MG63 (cell line): ENCODE measurements around the gene DOHH. TPM values are rescaled to one million over a fixed set of nuclear protein-coding genes. Genes with fewer than 3 reads are reported as not detected.

ENCODE experiments used
- DNase-seq: peaks from one replicate; pipeline ENCODE4 v3.0.0-alpha.2; 2020
- H3K27me3 ChIP-seq: fragments of 250-450 bp; sonication (Bioruptor Pico); 2 replicates; pipeline ENCODE4 v1.5.1; 2020; ENCODE audit warnings: mild to moderate bottlenecking, moderate library complexity
- H3K36me3 ChIP-seq: fragments of 250-450 bp; sonication (Bioruptor Pico); 2 replicates; pipeline ENCODE4 v1.5.1; 2020; ENCODE audit warnings: mild to moderate bottlenecking, moderate library complexity
- H3K4me3 ChIP-seq: fragments of 250-450 bp; sonication (Bioruptor Pico); 2 replicates; pipeline ENCODE4 v1.5.1; 2020; ENCODE audit warnings: mild to moderate bottlenecking, moderate library complexity
- H3K9me3 ChIP-seq: fragments of 250-450 bp; sonication (Bioruptor Pico); 2 replicates; pipeline ENCODE4 v1.5.1; 2020; ENCODE audit warnings: mild to moderate bottlenecking, moderate library complexity
- total RNA-seq: library from RNA; depleted of rRNA; stranded (reverse); fragments of >200 nt; shearing (Covaris generic); gene quantifications from 2 replicates; pipeline ENCODE4 v1.2.3, GENCODE V29; 2014; ENCODE audit warnings: low replicate concordance

The DOHH gene
- total RNA-seq, 1 experiment from 2014 or later = 34.5 TPM

- no peak overlapping the region for H3K4me3 ChIP-seq
- no peaks in the 10 kb centered on the region for H3K36me3 ChIP-seq
- H3K27me3 ChIP-seq = peaks cover 13% of the 10 kb centered on the region
- no peaks in the 10 kb centered on the region for H3K9me3 ChIP-seq
- no peak for DNase-seq
These were observed 21.2 kb downstream of the DOHH start for GRCh38 chr19:3479177-3479833.

GRCh38 chr19:3478409-3479176, 21.9 kb downstream of the DOHH start:
- Histone ChIP-seq H3K36me3 (no peaks in the 10 kb centered on the region), H3K4me3 (no peak overlapping the region), H3K9me3 (no peaks in the 10 kb centered on the region), H3K27me3 (peaks cover 10% of the 10 kb centered on the region)
- no peak for DNase-seq

DNA sequence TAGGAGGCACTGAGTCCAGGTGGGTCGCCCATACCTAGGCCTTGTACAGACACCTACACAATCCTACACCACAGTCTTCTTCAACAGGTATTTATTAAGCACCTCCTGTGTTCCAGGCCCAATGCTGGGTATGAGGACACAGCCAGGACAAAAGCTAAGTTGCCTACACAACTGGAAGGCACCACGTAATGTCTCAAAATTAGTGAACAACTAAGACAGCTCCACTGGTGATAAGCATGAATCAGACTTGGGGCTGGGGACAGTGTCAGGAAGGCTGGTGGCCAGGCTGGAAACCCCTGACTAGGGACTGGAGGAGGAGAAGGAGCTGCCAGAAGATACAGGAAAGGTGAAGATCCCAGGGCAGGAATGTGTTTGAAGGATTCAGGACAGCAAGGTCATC, 22.5 kb downstream of the DOHH start:
- Histone ChIP-seq H3K9me3 (no peaks in the 10 kb centered on the region), H3K27me3 (peaks cover 4% of the 10 kb centered on the region)
- no peak for DNase-seq

DNA sequence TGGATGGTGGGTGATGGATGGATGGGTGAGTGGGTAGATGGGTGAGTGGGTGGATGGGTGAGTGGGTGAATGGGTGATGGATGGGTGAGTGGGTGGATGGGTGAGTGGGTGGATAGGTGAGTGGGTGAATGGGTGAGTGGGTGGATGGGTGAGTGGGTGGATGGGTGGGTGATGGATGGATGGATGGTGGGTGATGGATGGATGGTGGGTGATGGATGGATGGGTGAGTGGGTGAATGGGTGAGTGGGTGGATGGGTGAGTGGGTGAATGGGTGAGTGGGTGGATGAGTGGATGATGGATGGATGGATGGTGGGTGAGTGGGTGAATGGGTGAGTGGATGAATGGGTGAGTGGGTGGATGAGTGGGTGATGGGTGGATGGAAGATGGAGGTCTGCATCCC, 23.0 kb downstream of the DOHH start:
- Histone ChIP-seq H3K27me3 (peaks cover 2% of the 10 kb centered on the region; the same call in 1 of the 2 replicates), H3K9me3 (no peaks in the 10 kb centered on the region), H3K36me3 (no peaks in the 10 kb centered on the region), H3K4me3 (no peak overlapping the region)
- DNase-seq = no peak

More for the DNA sequence above, 22.5 kb downstream of the DOHH start:
- Histone ChIP-seq H3K4me3 (no peak overlapping the region), H3K36me3 (no peaks in the 10 kb centered on the region)

DNA sequence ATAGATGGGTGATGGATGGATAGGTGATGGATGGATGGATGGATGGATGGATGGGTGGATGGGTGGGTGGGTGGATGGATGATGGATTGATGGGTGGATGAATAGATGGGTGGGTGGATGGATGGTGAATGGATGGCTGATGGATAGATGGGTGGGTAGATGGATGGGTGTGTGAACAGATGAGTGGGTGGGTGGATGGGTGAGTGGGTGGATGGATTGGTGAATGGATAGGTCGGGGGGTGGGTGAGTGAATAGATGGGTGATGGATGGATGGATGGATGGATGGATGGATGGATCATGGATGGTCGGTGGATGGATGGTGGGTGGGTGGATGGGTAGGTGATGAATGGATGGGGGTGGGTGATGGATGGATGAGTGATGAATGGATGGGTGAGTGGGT, 23.6 kb downstream of the DOHH start:
- Histone ChIP-seq H3K4me3 (no peak overlapping the region), H3K36me3 (no peaks in the 10 kb centered on the region), H3K9me3 (no peaks in the 10 kb centered on the region), H3K27me3 (no peaks in the 10 kb centered on the region)
- no peak for DNase-seq

DNA sequence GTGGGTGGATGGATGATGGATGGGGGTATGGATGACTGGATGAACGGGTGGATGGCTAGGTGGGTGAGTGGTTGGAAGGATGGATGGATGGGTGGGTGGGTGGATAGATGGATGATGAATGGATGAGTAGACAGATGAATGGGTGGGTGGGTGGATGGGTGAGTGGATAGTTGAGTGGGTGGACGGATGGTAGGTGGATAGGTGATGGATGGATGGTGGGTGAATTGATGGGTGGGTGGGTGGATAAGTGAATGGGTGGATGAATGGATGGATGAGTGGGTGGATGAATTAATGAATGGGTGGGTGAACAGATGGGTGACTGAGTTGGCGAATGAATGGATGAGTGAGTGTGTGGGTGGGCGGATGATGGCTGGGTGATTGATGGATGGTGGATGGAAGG, 25.0 kb downstream of the DOHH start:
- H3K27me3 ChIP-seq = no peaks in the 10 kb centered on the region
- no peak overlapping the region for H3K4me3 ChIP-seq
- no peaks in the 10 kb centered on the region for H3K36me3 ChIP-seq
- no peaks in the 10 kb centered on the region for H3K9me3 ChIP-seq
- DNase-seq = no peak

GRCh38 chr19:3474614-3475013, 25.9 kb downstream of the DOHH start:
- Histone ChIP-seq H3K27me3 (no peaks in the 10 kb centered on the region), H3K9me3 (no peaks in the 10 kb centered on the region), H3K4me3 (no peak overlapping the region), H3K36me3 (no peaks in the 10 kb centered on the region)
- no peak for DNase-seq

DNA sequence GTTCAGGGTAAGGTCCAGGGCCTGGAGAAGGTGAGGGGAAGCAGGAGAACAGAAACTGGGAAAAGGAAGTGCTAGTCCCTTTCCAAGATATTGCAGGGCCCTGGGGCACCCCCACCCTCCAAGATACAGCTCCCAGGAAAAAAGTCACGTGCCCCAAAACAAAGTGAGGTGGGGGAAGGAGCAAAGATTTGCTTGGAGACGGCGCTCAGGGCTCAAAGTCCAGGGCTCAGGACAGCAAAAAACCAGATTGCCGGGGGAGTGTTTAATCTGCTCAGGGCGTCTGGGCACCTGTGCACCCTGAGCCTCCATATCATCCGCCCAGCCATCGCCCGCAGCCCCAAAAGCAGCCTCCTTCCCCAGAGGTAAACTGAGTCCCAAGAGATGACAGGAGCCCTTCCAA, 26.5 kb downstream of the DOHH start:
- DNase-seq = no peak
- H3K9me3 ChIP-seq = no peaks in the 10 kb centered on the region
- no peaks in the 10 kb centered on the region for H3K27me3 ChIP-seq
- no peak overlapping the region for H3K4me3 ChIP-seq
- H3K36me3 ChIP-seq = no peaks in the 10 kb centered on the region

DNA sequence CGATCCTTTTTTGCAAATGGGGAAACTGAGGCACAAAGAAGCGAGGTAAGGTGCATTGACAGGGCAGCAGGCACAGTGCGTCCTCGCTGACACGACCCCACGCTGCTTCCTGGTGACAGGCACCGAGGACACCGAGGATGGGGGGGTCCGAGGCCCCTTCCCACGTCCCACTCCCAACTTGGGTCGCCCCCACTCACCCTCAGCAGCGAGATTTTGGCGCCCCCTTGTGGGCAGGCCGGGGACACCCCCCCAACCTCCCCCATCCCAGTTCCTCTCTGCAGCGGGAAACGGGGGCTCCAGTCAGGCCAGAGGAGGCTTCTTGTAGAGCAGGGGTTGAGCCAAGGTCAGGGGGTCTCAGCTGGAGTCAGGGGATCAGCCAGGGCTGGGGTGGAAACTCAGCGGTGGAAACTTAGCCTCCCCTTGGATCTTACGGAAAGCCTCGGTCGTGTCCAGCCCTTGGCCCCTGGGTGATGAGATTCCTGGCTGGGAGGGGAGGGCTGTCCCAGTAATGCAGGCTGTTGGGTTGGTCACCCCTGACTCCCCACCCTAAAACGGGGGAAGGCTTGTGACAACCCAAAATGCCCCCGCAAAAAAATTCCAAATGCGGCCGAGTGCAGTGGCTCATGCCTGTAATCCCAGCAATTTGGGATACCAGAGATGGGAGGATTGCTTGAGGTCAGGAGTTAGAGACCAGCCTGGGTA, 28.4 kb downstream of the DOHH start:
- DNase-seq = no peak
- H3K9me3 ChIP-seq = peaks cover 2% of the 10 kb centered on the region; the same call in 1 of the 2 replicates
- no peaks in the 10 kb centered on the region; the same call in 1 of the 2 replicates for H3K36me3 ChIP-seq
- no peak overlapping the region for H3K4me3 ChIP-seq
- no peaks in the 10 kb centered on the region for H3K27me3 ChIP-seq

DNA sequence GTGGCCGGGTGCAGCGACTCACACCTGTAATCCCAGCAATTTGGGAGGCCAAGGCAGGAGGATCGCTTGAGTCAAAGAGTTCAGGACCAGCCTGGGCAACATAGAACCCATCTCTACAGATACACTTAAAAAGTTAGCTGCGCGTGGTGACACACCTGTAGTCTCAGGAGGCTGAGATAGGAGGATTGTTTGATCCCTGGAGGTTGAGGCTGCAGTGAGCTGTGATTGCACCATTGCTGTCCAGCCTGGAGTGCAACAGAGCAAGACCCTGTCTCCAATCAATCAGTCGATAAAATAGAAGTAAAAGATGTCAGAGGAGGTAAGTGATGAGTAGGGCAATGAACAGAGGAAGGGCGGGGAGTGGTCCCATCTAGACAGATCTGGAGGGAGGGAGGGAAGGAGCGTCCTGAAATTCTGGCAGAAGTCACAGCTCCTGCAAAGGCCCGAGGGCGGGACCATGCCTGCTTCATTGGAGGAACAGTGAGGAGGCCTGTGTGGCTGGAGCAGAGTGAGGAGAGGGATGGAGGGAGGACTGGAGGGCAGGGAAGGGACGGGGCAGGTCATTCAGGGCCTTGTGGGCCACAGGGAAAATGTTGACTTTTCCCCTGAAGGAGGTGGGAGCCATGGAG, 29.9 kb downstream of the DOHH start:
- H3K4me3 ChIP-seq = no peak overlapping the region
- peaks cover 2% of the 10 kb centered on the region; the same call in 1 of the 2 replicates for H3K9me3 ChIP-seq
- DNase-seq = no peak
- H3K27me3 ChIP-seq = no peaks in the 10 kb centered on the region
- no peaks in the 10 kb centered on the region; the same call in 1 of the 2 replicates for H3K36me3 ChIP-seq

DNA sequence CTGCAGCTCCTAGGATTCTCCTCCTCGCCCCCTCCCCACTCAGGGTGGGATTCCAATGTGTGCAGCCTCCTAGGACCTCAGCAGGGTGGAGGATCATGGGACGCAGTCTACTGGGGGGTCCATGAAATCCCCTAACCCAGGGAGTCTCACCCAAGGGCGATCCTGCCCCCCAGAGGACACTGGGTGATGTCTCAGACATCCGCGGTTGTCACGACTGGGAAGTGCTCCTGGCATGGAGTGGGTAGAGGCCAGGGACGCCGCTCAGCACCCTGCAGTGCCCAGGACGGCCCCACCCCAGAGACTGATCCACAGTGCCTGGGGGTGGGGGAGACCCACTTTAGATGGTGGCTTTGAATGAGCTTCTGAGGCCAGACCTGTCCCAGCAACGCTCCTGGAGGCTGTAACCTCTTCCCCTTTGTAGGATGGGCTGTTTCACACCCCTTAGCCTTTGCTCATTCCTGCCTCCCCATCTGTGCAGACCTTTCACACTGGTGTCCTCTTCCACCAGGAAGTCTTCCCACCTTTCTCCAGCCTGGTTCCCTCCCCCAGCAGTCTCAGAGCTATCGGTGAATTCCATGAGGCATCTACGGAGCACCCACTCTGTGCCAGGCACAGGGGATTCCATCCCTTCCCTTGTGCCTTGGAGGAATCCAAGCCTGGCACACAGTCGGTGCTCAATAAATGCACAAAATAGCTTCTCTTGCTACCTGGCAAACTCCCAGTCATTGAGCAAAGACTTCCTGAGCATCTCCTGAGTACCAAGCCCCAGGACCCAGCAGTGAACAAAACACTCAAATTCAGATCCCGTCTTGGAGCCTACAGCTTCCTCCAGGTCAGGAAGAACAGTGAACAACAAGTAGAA, 30.6 kb downstream of the DOHH start:
- Histone ChIP-seq H3K4me3 (no peak overlapping the region), H3K27me3 (no peaks in the 10 kb centered on the region), H3K36me3 (no peaks in the 10 kb centered on the region; the same call in 1 of the 2 replicates), H3K9me3 (peaks cover 2% of the 10 kb centered on the region; the same call in 1 of the 2 replicates)
- DNase-seq = no peak

- peaks cover 2% of the 10 kb centered on the region; the same call in 1 of the 2 replicates for H3K9me3 ChIP-seq
- no peaks in the 10 kb centered on the region for H3K27me3 ChIP-seq
- no peaks in the 10 kb centered on the region; the same call in 1 of the 2 replicates for H3K36me3 ChIP-seq
- DNase-seq = no peak
- no peak overlapping the region for H3K4me3 ChIP-seq
These were observed 32.3 kb downstream of the DOHH start for GRCh38 chr19:3468211-3468610.

DNA sequence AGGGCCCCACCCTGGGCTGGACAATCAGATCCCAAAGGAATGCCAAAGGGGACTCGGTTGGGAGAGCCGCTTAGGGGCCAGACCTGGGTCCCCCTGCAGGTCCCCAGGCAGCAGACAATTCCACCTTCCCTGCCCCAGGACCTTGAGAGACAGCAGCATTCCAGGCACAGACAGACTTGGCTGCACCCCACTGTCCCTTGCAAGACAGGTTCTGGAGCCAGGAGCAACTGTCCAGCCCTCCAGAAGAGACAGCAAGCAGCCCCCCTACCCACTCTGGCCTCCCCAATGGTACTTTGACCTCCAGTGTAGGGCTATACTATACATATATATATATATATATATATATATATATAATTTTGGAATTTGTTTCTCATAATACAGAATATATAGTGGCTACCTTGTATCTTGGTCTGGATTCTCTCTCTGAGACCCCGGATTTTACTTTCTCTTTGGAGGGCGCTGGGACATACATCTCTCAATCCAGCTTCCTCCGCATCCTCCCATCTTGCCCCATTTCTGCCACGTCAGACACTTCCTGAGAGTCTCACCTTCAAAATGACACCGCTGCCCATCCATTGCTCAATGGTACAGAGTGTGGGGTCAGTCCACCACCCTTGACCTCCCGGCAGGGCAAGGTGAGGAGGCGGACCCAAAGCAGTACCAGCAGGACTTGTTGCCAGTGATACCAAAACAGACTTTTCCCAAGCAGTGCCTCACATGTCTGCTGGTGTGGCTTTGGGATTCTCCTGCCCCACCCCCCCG, 32.9 kb downstream of the DOHH start:
- DNase-seq = no peak
- Histone ChIP-seq H3K36me3 (no peaks in the 10 kb centered on the region; the same call in none of the 2 replicates), H3K4me3 (no peak overlapping the region), H3K27me3 (no peaks in the 10 kb centered on the region), H3K9me3 (peaks cover 2% of the 10 kb centered on the region; the same call in 1 of the 2 replicates)

- DNase-seq = no peak
- Histone ChIP-seq H3K9me3 (peaks cover 2% of the 10 kb centered on the region; the same call in 1 of the 2 replicates), H3K27me3 (no peaks in the 10 kb centered on the region), H3K4me3 (no peak overlapping the region), H3K36me3 (no peaks in the 10 kb centered on the region; the same call in none of the 2 replicates)
These were observed 33.8 kb downstream of the DOHH start for GRCh38 chr19:3466635-3467034.

- H3K4me3 ChIP-seq = no peak overlapping the region
- peaks cover 2% of the 10 kb centered on the region; the same call in 1 of the 2 replicates for H3K9me3 ChIP-seq
- H3K36me3 ChIP-seq = no peaks in the 10 kb centered on the region; the same call in none of the 2 replicates
- DNase-seq = no peak
- H3K27me3 ChIP-seq = no peaks in the 10 kb centered on the region
These were observed 34.9 kb downstream of the DOHH start for GRCh38 chr19:3465552-3465951.
